Activated T-helper 1 cell treated with anti-CD3 and anti-CD28 coated beads, Interleukin-12 subunit alpha, Interleukin-12 subunit beta, Interleukin-2, Interleukin-4 antibody, amounts not matched to agents 30 ng/mL and 10 ng/mL and 1 ng/mL, durations not matched to agents 14 hours and 24 hours and 36 hours (primary cell): ENCODE data around the gene SLC2A13. TPM values are rescaled to one million over a fixed set of nuclear protein-coding genes. Genes with fewer than 3 reads are reported as not detected.
"Not testable (repeated sequence)": the region's sequence is repeated elsewhere in the genome, so short reads cannot be mapped to it uniquely, and the experiment has no call there.

Experiments
- DNase-seq: peaks from one replicate; pipeline ENCODE4 v3.0.0; 2021; ENCODE audit warnings: low spot score
- H3K27ac Mint-ChIP-seq: one replicate; pipeline ENCODE4 v1.8.0; 2021; ENCODE audit warnings: mild to moderate bottlenecking, mixed read lengths
- H3K27me3 Mint-ChIP-seq: one replicate; pipeline ENCODE4 v1.8.0; 2022; ENCODE audit warnings: mild to moderate bottlenecking, moderate library complexity, mixed read lengths; ENCODE audit not compliant: insufficient read depth
- H3K36me3 Mint-ChIP-seq: one replicate; pipeline ENCODE4 v1.8.0; 2021; ENCODE audit warnings: low read depth, mixed read lengths
- H3K4me1 Mint-ChIP-seq: one replicate; pipeline ENCODE4 v1.8.0; 2021; ENCODE audit warnings: low read depth, mixed read lengths
- H3K4me3 Mint-ChIP-seq: one replicate; pipeline ENCODE4 v1.8.0; 2021; ENCODE audit warnings: mild to moderate bottlenecking, moderate library complexity, mixed read lengths
- H3K9me3 Mint-ChIP-seq: one replicate; pipeline ENCODE4 v1.8.0; 2021; ENCODE audit warnings: mixed read lengths
- intact Hi-C: fragments of 100-400 bp; cut with micrococcal nuclease; formaldehyde crosslinking; loops from one replicate; pipeline ENCODE4 v1.15.1; 2024
- total RNA-seq: library from RNA; stranded (reverse); gene quantifications from 2 replicates; pipeline ENCODE4 v1.2.3, GENCODE V29; 2022

Gene SLC2A13
- total RNA-seq, 1 donor from 2014 or later: 2.6 TPM

GRCh38 chr12:39755478-39755877 is 350.4 kb downstream of the SLC2A13 start:
- H3K27me3 Mint-ChIP-seq: peaks cover 3% of the 10 kb centered on the region
- no peaks in the 10 kb centered on the region for H3K36me3 Mint-ChIP-seq
- no peak overlapping the region for H3K4me3 Mint-ChIP-seq
- intact Hi-C loops: no loop called here
- no peak for DNase-seq
- H3K4me1 Mint-ChIP-seq: no peaks in the 10 kb centered on the region
- no peak overlapping the region for H3K27ac Mint-ChIP-seq
- H3K9me3 Mint-ChIP-seq: no peaks in the 10 kb centered on the region

- no peaks in the 10 kb centered on the region for H3K9me3 Mint-ChIP-seq
Observed at GRCh38 chr12:39752482-39753137, 353.3 kb downstream of the SLC2A13 start.

DNA sequence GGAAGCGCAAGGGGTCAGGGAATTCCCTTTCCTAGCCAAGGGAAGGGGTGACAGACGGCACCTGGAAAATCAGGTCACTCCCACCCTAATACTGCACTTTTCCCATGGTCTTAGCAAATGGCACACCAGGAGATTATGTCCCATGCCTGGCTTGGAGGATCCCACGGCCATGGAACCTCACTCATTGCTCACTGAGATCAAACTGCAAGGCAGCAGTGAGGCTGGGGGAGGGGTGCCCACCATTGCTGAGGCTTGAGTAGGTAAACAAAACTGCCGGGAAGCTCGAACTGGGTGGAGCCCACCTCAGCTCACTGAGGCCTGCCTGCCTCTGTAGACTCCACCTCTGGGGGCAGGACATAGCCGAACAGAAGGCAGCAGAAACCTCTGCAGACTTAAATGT is 359.7 kb downstream of the SLC2A13 start:
- H3K9me3 Mint-ChIP-seq, H3K36me3 Mint-ChIP-seq, H3K4me1 Mint-ChIP-seq, DNase-seq, intact Hi-C loops, H3K27ac Mint-ChIP-seq, H3K27me3 Mint-ChIP-seq, H3K4me3 Mint-ChIP-seq: not testable (repeated sequence)

More at GRCh38 chr12:39752482-39753137, 353.3 kb downstream of the SLC2A13 start:
- H3K4me3 Mint-ChIP-seq: no peak overlapping the region
- DNase-seq: no peak
- H3K27me3 Mint-ChIP-seq: peaks cover 1% of the 10 kb centered on the region
- H3K4me1 Mint-ChIP-seq: no peaks in the 10 kb centered on the region
- H3K27ac Mint-ChIP-seq: no peak overlapping the region
- intact Hi-C loops: no loop called here
- no peaks in the 10 kb centered on the region for H3K36me3 Mint-ChIP-seq

DNA sequence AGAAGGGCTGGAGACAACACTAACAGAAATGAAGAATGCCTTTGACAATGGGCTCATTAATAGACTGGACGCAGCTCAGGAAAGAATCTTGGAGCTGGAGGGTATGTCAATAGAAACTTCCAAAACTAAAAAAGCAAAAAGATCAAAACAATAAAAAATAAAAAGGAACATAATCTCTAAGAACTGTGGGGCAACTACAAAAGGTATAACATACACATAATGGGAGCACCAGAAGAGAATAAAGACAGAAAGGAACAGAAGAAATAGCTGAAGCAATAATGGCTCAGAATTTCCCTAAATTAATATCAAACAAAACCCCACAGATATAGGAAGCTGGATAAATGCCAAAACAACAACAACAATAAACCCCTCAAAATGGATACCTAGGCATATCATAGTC is 362.2 kb downstream of the SLC2A13 start:
- Mint-ChIP-seq H3K27me3 (no peaks in the 10 kb centered on the region), H3K4me1 (no peaks in the 10 kb centered on the region), H3K27ac (no peak overlapping the region), H3K4me3 (no peak overlapping the region), H3K9me3 (peaks cover 9% of the 10 kb centered on the region), H3K36me3 (no peaks in the 10 kb centered on the region)
- no peak for DNase-seq
- intact Hi-C loops: no loop called here

DNA sequence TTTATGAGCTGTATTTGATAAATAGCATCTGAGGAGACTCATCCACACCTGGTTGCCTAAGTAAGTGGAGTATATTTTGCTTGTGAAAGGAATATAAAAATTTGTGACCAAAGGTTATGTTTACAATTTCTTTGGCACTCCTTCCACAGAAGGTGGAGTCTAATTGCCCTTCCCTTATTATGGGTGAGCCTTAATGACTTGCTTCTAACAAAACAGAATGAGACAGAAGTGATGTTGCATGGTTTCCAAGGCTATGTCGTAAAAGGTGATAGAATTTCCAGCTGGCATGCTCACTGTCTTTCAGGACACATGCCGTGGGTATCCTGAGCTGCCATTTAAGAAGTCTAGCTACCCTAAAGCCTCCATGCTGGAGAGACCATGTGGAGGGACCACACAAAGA is 369.5 kb downstream of the SLC2A13 start:
- Mint-ChIP-seq H3K4me1 (no peaks in the 10 kb centered on the region), H3K4me3 (no peak overlapping the region), H3K36me3 (no peaks in the 10 kb centered on the region), H3K9me3 (peaks cover 12% of the 10 kb centered on the region), H3K27ac (no peak overlapping the region), H3K27me3 (no peaks in the 10 kb centered on the region)
- no peak for DNase-seq
- intact Hi-C loops: no loop called here

- peaks cover 11% of the 10 kb centered on the region for H3K9me3 Mint-ChIP-seq
- intact Hi-C loops: no loop called here
- no peaks in the 10 kb centered on the region for H3K36me3 Mint-ChIP-seq
- peaks cover 5% of the 10 kb centered on the region for H3K27me3 Mint-ChIP-seq
- DNase-seq: no peak
- no peak overlapping the region for H3K27ac Mint-ChIP-seq
- H3K4me1 Mint-ChIP-seq: peaks cover 17% of the 10 kb centered on the region
- no peak overlapping the region for H3K4me3 Mint-ChIP-seq
Observed at GRCh38 chr12:39723831-39724230, 382.1 kb downstream of the SLC2A13 start.

DNA sequence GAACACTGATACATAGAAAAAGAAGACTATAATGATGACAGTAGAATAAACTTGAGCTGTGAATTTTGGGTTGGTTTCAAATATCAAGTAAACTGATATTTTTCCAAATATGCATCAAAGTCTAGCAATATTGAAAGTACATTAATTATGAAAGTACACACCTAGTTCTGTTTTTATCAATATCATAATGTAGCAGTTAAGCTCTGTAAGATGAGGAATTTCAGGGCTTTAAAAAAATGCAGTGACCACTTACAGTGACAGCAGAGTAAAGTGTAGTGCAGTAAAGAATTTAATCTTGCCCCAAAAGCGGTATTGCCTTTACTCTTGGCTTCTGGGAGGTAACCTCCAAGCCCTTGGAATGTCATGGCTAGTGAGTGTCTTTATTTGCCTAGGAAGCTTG is 383.4 kb downstream of the SLC2A13 start:
- H3K4me3 Mint-ChIP-seq: no peak overlapping the region
- H3K4me1 Mint-ChIP-seq: peaks cover 17% of the 10 kb centered on the region
- peaks cover under 1% of the 10 kb centered on the region for H3K9me3 Mint-ChIP-seq
- H3K27me3 Mint-ChIP-seq: peaks cover 9% of the 10 kb centered on the region
- H3K27ac Mint-ChIP-seq: no peak overlapping the region
- H3K36me3 Mint-ChIP-seq: no peaks in the 10 kb centered on the region
- intact Hi-C loops: no loop called here
- no peak for DNase-seq

DNA sequence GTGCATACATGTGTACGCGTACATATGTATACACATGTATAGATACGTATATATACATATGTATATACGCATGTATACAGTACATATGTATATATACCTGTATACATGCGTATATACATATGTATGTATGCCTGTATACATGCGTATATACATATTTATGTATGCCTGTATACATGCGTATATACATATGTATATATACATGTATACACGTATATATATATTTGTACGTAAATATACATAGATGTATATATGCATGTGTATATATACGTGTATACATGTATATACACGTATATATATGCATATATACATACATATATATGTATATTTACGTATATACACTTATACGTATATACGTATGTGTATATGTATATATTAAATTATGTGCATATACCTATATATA is 392.3 kb downstream of the SLC2A13 start:
- H3K36me3 Mint-ChIP-seq: no peaks in the 10 kb centered on the region
- H3K4me1 Mint-ChIP-seq: no peaks in the 10 kb centered on the region
- DNase-seq: no peak
- peaks cover 5% of the 10 kb centered on the region for H3K27me3 Mint-ChIP-seq
- H3K4me3 Mint-ChIP-seq: no peak overlapping the region
- H3K27ac Mint-ChIP-seq: no peak overlapping the region
- H3K9me3 Mint-ChIP-seq: no peaks in the 10 kb centered on the region
- intact Hi-C loops: no loop called here

- no peaks in the 10 kb centered on the region for H3K4me1 Mint-ChIP-seq
Observed at GRCh38 chr12:39712334-39712733, 393.5 kb downstream of the SLC2A13 start.

More at GRCh38 chr12:39712334-39712733, 393.5 kb downstream of the SLC2A13 start:
- DNase-seq: no peak
- Mint-ChIP-seq H3K36me3 (no peaks in the 10 kb centered on the region), H3K27ac (no peak overlapping the region), H3K27me3 (peaks cover 3% of the 10 kb centered on the region), H3K9me3 (no peaks in the 10 kb centered on the region), H3K4me3 (no peak overlapping the region)
- intact Hi-C loops: no loop called here

Other genes starting within 250 kb of the SLC2A13 start
- not detected in 2 replicates for gene LRRK2, start 118.9 kb upstream of the SLC2A13 start, total RNA-seq